Measurements from ENCODE around the gene S100A9.
"Not testable (repeated sequence)": the region's sequence is repeated elsewhere in the genome, so short reads cannot be mapped to it uniquely, and the experiment has no call there.

S100A9 gene

DNA sequence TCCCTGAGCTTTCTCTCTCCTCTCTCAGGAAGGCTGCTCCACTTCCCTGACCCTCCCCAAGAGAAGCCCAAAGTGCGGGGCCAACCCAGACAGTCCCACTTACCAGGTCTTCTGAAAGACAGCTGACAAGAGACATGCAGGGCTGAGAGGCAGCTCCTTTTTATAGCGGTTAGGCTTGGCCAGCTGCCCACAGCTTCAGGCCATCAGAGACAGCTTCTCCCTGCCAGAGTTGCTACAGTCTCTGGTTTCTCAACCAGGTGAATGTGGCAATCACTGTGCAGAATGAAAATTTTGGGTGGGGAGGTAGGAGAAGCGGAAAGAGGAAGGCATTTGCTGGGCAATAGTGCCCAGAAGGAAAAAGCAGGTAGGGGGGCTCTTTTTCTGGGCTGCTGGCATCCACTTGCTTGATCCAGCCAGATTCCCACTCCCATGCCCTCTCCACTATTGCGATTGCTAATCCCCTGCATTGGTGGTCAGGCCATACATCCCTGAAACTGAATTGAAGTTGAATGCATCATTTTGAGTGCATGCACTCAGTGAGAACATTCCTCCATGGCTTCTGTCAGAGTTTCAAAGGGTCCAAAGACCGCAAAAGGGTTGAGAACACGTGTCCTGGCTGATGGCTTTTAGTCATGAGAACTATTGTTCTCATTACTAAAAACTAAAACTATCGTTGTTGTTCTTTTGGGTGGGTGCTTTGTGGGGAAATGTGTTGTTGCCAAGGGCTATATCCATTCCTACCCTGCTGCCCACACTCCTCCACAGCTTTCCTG lies 33.5 kb downstream of the S100A9 start, which contains the start of gene S100A8:
TSS of gene S100A8 (minus strand) at position 136 of the 773 bp plus-strand sequence. CDS start 538 bp downstream, outside the sequence.
- DNase-seq = no peak

DNA sequence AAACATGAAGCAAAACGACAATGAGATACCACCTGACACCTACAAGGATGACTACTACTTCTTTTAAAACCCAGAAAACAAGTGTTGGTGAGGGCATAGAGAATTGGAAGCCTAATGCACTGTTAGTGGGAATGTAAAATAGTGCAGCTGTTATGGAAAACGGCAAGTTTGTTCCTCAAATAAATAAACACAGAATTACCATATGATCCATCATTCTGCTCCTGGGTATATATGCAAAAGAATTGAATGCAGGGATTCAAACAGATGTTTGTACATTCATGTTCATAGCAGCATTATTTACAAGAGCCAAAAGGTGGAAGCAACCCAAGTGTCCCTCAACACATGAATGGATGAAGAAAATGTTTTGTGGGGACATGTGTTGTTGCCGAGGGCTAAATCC lies 34.6 kb downstream of the S100A9 start:
- no peak for DNase-seq

DNA sequence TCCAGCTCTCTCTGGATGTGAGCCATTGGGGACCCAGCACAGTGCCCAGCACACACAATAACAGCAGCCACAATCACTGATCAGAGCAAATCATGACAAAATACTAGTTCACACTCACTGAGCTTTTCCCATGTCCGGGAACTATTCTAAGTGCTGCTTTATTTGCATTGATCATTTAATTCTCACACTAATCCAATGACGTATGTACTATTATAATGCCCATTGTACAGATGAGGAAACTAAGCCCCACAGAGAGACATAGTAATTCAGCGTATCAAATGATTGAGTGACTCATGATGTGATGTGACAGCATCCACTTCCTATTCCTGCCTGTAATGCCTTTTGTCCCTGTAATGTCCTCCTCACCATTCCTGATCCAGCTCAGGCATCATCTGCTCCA lies 35.2 kb downstream of the S100A9 start:
- DNase-seq = no peak

DNA sequence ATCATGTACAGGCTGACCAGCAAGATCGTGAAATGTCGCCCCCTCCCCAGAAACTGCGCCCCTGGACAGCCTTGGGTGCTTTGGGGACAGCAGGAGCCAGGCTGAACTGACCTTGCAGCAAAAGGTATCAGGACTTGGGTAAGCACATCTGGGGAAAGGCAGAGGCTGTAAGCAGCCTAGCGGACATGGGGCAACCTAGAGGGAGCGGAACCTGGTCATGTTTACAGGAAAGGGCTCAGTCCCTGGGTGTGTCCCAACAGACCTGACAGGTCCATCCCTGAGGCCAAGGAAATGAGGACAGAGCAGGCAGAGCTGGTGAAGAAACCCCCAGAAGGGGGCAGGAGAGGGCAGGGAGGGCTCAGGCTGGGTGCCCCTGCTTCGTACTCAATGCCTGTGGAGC lies 36.3 kb downstream of the S100A9 start:
- DNase-seq = no peak

DNA sequence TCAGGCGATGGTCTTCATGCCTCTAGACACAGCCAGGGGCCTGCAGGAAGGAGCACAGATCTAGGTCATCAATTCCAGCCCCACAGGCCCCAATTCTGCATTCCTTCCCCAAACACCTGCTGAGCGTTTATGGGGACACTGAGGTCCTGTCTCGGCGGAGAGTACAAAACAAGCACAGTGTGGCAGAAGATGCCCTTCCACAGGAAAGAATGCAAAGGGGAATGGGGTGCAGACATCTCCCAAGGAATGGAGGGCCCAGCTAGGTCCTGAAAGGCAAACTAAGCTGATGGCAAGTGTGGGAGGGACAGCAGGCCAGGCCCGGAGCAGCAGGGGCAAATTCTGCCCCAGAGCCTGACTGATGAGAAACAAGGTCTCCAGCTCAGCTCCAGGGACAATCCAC lies 36.7 kb downstream of the S100A9 start:
- DNase-seq = no peak

DNA sequence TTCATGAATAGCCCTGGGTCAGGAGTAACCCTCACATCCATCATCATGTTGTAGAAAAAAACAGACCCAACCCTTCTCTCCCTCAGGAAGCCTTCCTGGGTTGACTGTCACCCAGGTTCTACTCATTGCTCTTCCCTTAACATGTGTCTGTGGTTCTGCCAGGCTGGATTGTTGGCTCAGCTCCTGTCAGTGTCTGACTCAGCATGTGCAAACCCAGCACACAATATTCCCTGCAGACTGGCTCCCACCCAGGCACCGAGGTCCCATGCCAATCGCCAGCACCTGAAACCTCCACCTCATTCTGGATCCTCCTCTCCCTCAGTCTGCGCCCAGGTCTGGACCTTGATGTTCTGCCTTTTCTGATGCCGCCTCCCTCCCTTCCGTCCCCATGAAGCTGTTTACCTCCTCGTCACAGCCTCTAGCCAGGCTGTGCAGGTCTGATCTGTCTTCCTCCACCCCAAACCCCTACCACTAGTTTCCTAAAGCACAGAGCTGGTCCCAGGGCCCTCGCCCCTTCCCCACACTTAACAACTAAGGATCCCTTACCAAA lies 37.6 kb downstream of the S100A9 start:
- no peak for DNase-seq

DNA sequence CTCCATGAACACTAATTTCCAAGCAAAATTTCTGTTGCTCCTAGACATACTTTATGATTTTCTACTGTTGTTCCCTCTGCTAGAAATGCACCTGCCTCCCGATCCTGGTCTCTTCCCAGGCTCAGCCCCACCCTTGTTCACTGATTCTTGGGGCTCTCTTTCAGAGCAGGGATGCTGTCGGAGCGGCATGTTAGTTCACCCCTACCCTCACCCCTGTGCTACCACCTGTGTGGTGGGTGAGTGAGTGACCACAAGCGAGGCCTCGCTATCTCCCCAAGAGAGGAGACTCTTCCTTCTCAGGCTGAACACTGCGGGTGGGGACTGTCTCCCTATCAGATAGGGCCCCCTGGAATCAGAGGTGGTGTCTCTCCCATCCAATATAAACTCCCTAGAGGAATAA lies 38.1 kb downstream of the S100A9 start:
- DNase-seq = no peak

DNA sequence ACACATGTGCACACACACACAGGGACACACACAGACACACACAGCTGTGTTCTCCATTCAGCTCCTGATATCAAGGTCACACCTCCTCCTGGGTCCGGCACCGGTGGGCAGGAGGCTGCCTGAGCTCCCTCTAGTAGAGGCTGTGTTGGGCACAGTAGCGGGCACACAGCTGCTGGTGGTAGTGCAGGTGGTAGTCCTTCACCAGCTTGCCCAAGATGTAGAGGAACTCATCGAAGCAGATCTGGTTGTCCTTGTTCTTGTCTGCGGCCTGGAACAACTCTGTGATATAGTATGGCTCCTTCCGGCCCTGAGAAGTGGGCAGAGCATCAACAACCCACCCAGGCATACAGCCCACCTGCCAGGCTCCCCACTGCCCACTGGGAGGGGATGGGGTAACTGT lies 38.8 kb downstream of the S100A9 start:
- no peak for DNase-seq

DNA sequence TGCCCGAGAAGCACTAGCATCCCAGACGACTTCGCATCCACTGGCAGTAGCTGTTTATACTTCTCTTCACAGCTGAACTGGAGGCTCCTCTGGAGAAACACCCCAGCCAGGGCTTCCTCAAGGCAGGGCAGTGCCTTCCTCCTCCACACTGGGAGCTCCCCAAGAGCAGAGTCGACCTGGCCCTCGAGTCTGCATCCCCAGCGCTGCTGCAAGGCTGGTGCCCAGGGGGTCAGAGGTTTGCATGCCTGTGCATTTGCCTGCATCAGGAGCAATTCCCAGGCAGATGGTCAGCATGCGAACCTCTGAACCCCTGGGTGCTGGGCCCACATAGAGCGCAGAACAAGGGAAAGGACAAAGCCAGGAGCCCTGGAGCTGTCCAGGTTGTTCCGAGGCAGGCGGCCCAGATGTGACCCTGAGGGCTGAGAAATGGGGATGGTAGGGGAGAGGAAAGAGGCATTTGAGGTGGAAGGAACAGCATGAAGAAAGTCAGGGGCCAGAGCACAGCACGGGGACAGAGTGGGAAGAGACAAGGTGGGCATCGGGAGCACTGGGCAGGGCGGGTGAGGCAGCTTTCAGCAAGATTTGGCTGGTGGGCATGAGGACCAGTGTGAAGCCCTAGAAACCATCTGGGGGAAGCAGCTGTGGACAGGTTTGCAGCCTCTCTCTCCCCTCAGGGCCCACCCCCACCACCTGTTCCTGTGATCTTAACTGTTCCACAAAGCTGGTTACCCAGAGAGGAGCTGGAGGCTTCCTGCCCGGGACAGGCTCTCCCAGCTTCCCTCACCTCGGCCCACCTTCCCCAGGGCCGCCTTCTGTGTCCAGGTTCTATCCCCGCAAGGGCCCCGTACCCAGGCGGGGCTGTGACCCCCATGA lies 39.6 kb downstream of the S100A9 start:
- no peak for DNase-seq

DNA sequence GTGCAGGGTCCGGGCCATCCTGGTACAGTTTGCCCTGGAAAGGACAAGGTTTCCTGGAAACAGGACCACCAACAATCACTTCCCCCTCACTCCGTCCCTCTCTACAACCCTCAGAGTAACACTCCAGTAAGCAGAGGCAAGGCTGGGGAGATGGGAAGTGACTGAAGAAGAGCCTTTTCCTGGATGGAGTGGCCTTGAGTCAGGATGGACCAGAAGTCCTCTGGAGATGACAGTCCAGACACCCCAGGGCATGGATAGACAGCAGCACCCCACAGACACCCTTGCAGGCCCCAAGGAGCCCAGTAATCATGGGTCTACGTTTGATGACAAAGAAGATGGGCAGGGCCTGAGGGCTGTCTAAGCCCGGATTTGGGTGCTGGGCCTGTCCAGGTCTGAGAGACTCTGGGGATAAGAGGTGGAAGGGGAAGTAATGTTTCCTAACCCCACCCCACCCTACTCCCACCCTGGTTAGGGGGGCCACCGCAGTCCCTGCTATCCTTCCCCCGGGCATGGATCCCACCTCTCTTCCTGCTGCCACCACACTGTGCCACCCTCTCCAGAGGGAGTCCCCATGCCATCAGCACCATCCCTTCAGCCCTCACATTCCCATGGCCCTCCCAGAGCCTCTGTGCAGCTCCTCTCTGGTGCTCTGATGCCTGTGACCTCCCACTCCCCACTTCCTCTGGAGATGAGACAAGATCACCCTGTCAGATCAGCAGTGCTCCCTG lies 40.4 kb downstream of the S100A9 start:
- no peak for DNase-seq

DNA sequence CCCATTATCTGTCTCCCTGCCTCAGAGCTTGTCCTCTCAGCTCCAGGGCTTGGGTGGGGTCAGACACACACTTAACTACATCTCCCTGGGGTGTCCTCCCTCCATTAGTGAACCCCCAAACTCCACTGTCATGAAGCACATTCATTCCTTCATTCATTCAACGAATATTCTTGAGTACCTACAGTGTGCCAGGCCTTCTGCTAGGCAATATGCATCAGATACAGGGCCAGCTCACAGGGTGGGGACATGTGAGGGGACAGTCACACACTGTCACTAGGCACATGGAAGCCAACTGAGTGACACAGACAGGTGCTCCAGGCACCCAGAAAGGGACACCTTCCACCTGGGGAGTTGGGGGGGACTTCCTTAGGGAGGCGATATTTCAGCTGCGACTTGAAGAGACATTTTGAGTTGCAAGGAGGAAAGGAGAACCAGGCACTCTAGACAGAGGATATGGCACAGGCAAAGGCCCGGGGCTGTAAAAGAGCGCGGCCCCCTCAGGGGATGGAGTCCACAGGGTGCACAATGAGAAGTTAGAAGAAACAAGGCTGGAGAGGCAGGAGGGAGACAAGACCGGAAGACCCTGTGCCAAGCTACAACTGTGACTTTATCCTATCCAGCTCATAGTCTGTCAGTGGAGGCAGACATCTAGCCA lies 41.9 kb downstream of the S100A9 start:
- no peak for DNase-seq

DNA sequence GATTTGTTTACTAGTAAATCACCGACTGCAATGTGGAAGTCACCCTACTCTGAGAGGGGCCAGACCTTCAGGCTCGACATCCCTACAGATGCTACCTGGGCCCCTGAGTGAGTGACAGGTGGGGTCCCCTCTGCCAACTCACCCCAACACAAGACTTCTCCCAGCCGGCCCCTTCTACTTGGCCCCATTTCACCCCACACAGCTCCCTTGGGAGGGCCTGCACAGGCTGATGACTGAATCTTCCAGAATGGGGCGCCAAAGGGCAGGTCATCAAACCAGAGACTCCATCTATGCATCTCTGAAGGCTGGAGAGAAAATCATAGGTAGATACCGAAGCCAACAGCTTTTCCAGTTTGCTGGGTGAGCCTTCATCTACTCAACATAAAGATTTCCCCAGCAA lies 42.6 kb downstream of the S100A9 start:
- DNase-seq = no peak

DNA sequence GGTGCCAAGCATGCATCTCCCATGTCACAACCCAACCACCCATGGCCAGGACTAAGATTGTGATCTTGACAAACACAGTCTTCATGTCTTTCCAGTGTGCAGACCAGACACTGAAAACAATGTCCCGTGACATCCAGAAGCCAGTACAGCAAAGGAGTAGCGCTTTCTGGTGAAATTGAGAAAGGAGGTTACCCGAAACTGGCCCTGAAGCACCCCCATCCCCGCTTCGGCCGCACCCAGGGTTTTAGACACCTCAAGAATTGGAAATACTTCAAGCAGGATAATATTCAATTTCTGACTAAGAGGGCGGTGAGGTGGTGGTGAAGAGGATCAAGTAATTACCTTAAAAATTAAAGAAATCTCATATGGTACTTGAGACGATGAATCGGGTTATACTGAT lies 43.8 kb downstream of the S100A9 start:
- DNase-seq = no peak

DNA sequence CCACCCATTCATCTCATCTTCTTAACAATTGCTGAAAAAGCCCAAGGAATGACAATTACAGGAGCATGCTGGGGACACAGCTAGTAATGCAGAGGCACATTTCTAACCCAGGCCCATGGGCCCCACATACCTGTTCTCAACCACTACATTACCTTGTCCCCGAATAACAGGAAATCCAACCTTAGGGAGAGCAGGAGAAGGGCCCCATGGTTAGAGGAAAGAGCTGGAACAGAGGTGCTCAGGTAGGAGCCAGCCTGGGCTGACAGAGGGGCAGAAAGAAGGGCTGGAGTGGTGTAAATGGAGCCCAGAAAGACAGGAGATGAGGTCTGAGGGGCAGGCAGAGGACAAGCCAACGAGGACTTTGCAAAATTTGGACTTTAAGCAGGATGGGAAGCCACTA lies 44.6 kb downstream of the S100A9 start:
- no peak for DNase-seq

DNA sequence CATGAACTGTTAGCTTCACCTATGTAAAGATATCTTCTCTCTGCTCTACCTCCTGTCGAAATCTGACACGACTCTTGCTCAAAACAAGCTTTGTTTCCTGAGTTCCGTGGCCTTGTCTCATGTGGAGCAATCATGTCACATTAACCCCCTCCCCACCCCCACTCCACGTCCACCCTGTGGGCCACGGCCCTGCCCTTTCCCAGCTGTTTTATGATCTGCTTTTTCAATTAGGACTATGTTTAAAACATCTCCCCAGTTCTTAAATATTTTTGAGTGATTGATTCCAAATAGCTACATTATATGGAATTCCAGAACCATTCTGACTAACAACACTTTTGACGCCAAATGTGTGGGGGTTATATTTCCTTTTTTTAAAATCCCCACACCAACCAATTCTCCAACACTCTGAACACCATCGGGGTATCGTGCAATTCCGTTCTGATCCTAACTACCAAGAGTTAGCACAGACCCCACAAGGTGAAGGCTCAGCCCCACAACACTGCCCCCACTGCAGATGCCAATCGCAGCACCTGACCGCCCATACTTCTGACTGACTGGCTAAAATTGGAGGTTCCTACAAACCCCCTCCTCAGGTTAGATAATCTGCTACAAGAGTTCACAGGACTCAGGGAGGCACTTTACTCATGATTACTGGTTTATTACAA lies 45.9 kb downstream of the S100A9 start:
- DNase-seq = no peak

DNA sequence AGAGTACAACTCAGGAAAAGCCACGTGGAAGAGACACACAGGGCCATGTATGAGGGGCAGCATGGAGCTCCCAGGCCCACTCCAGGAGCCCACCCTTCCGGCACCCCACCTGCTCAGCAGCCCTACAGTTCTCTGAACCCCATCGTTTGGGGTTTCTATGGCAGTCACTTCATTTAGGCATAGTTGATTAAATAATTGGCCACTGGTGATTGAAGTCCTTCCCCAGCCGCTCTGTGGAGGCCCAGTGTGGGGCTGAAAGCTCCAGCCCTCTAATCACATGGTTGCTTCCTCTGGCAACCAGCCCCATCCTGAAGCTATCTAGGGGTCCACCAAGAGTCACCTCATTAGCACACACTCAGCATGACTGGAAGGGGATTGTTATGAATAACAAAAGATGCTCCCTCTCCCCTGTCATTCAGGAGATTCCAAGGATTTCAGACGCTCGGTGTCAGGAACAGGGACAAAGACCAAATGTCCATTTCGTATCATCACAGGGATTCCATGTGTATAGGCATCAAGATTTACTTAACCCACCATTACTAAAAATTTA lies 46.5 kb downstream of the S100A9 start:
- no peak for DNase-seq

DNA sequence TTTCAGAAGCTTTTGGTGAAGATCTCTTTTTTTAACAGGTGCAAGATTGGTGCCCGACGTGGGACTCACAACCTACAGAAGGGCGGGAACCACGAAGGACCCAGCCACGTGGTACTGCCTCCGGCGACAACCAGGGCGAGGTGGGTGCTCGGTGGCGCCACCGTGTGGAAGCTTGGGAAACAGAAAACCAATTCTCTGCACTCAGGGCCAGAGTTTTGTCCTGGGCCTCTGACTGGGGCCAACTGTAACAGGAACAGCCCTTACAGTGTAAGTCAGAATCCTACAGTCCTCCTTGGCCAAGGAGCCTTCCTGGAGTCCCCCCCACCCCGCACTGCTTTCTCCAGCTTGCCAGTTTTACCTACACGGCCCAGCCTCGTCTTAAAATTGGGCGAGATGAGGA lies 47.1 kb downstream of the S100A9 start:
- DNase-seq = peak; percentile 39

DNA sequence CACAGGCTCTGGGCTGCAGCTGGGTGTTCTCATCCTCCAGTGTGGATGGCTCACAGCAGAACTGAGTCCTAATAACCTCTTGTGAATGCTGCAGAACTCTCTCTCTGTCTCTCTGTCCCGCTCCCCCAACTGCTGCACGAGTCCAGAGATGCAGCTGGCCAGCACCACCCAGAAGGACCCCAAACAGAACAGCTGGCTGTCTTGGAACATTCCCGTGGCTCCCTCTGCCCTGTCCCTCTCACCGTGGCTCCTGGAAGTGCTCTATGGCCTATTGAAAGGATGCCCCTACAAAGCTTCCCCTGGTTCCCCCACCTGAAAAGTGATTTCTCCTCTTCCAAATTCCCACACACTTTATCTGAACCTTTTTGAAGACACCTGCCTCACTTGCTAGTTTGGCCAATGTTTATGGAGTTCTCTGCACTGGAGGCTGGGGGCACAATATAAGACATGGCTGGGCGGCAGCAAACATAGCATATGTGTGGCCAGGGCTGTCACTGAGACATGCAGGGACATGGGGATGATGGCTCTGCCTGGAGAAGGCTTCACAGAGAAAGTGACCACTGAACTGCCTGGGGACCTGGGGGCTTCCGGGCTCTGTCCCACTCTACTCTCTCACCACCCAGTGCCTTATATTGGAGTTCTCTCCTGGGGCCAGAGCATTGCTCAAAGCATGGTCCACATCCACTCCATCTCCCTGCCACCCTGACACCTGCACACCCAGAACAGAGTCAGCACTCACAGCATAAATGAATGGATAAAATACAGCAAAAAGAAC lies 48.4 kb downstream of the S100A9 start:
- not testable (repeated sequence) for DNase-seq

DNA sequence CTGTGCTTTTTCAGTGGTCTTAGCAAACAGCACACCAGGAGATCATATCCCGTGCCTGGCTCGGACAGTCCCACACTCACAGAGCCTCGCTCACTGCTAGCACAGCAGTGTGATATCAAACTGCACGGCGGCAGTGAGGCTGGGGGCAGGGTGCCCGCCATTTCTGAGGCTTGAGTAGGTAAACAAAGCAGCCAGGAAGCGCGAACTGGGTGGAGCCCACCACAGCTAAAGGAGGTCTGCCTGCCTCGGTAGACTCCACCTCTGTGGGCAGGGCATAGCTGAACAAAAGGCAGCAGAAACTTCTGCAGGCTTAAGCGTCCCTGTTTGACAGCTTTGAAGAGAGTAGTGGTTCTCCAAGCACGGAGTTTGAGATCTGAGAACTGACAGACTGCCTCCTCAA lies 49.6 kb downstream of the S100A9 start:
- DNase-seq = peak; percentile 3

Measured in central memory CD4-positive, alpha-beta T cell (primary cell).